A549 (cell line): Measurements from ENCODE around the gene CRTC2.

Source experiments
- CEBPB ChIP-seq, 2 experiments: fragments of >200 bp in 1 of 2; sonication (Bioruptor Twin) in 1 of 2; formaldehyde crosslinking in 1 of 2; IDR thresholded peaks; 2 replicates each; pipeline ENCODE4 v1.6.1; 2012 to 2016
- EP300 ChIP-seq, 2 experiments: fragments of >200 bp; sonication (Bioruptor Twin); formaldehyde crosslinking; IDR thresholded peaks; 2 replicates in 1 of 2; 3 replicates in 1 of 2; pipeline ENCODE4 v1.6.1; 2016 to 2017
- POLR2A ChIP-seq: IDR thresholded peaks from 2 replicates; pipeline ENCODE4 v1.6.1; 2012; ENCODE audit warnings: mild to moderate bottlenecking, low read length
- POLR2AphosphoS2 ChIP-seq: conservative IDR thresholded peaks from 2 replicates; pipeline ENCODE4 v1.6.1; 2012; ENCODE audit warnings: low read length, improper control_type of control experiment, inconsistent platforms
- RNF2 ChIP-seq: fragments of 200-600 bp; sonication (generic); IDR thresholded peaks from 2 replicates; pipeline ENCODE4 v1.6.1; 2016; ENCODE audit warnings: low read depth, mild to moderate bottlenecking, antibody characterized with exemption, moderate library complexity, borderline replicate concordance
- SREBF2 ChIP-seq: fragments of 450-650 bp; IDR thresholded peaks from 2 replicates; pipeline ENCODE4 v1.6.1; 2014; ENCODE audit warnings: mild to moderate bottlenecking, moderate library complexity
- ZSCAN20 ChIP-seq: fragments of 250-450 bp; sonication (Bioruptor Pico); IDR thresholded peaks from 2 replicates; pipeline ENCODE4 v1.8.0; 2022; ENCODE audit warnings: mild to moderate bottlenecking, moderate library complexity
- TF ChIP-seq, protein P1 (sequence below): fragments of 450-650 bp; IDR thresholded peaks from 2 replicates; pipeline ENCODE4 v1.6.1; 2014; ENCODE audit warnings: antibody characterized with exemption
- TF ChIP-seq, protein P2 (sequence below): fragments of >200 bp; sonication (Bioruptor Twin); formaldehyde crosslinking; IDR thresholded peaks from 3 replicates; pipeline ENCODE4 v1.5.1; 2016

DNA sequence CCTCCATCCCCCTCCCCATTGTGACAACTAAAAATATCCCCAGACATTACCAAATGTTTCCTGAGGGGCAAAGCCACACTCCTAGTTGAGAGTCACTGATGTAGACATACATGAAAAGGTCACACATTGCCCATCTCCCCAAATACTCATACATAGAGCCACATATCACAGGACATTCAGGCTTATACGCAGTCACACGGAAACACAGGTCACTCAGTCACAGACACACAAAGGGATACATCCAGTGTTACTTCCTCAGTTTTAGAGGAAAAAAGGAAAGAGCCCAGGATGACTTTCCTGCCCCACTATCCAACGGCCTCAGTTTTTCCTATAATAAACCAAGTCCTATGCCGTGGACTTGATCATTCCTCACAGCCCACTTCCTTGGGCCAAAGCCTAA is 3.0 kb upstream of the CRTC2 start:
- TF ChIP-seq, protein P1, sequence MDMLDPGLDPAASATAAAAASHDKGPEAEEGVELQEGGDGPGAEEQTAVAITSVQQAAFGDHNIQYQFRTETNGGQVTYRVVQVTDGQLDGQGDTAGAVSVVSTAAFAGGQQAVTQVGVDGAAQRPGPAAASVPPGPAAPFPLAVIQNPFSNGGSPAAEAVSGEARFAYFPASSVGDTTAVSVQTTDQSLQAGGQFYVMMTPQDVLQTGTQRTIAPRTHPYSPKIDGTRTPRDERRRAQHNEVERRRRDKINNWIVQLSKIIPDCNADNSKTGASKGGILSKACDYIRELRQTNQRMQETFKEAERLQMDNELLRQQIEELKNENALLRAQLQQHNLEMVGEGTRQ: no peak
- TF ChIP-seq POLR2A: no peak
- no peak for TF ChIP-seq ZSCAN20 (CRISPR knock-in tag)
- TF ChIP-seq, protein P2, sequence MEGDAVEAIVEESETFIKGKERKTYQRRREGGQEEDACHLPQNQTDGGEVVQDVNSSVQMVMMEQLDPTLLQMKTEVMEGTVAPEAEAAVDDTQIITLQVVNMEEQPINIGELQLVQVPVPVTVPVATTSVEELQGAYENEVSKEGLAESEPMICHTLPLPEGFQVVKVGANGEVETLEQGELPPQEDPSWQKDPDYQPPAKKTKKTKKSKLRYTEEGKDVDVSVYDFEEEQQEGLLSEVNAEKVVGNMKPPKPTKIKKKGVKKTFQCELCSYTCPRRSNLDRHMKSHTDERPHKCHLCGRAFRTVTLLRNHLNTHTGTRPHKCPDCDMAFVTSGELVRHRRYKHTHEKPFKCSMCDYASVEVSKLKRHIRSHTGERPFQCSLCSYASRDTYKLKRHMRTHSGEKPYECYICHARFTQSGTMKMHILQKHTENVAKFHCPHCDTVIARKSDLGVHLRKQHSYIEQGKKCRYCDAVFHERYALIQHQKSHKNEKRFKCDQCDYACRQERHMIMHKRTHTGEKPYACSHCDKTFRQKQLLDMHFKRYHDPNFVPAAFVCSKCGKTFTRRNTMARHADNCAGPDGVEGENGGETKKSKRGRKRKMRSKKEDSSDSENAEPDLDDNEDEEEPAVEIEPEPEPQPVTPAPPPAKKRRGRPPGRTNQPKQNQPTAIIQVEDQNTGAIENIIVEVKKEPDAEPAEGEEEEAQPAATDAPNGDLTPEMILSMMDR: no peak
- no peak for TF ChIP-seq POLR2AphosphoS2
- TF ChIP-seq RNF2: no peak
- TF ChIP-seq SREBF2: no peak
- TF ChIP-seq EP300 (IDR thresholded peaks at IDR 0.05): no peak
- no peak for TF ChIP-seq CEBPB (IDR thresholded peaks at IDR 0.05)
